Gastrocnemius medialis (tissue), 4 donors: ENCODE measurements around the gene DRC3.

Experiments
- CTCF ChIP-seq, 5 experiments: fragments of 450-650 bp in 3 of 5; fragments of 200-600 bp in 2 of 5; sonication (generic) in 2 of 5; IDR thresholded peaks in 4 of 5; conservative IDR thresholded peaks in 1 of 5; 1 replicate in 4 of 5; 2 replicates in 1 of 5; pipeline ENCODE4 v1.5.1; 2016 to 2019; ENCODE audit warnings: antibody characterized with exemption in 5 of 5, mild to moderate bottlenecking in 3 of 5, moderate library complexity in 3 of 5
- POLR2A ChIP-seq, 2 donors: fragments of 450-650 bp; IDR thresholded peaks; one replicate each; pipeline ENCODE4 v1.6.1; 2017; ENCODE audit warnings: antibody characterized with exemption in 2 of 2, mild to moderate bottlenecking in 2 of 2, moderate library complexity in 2 of 2

GRCh38 chr17:17989618-17990017 lies 17.0 kb downstream of the DRC3 start:
- no peak for TF ChIP-seq CTCF (IDR thresholded peaks at IDR 0.05 in 4 of 5, conservative IDR thresholded peaks at IDR 0.05 in 1 of 5)
- no peak for TF ChIP-seq POLR2A (IDR thresholded peaks at IDR 0.05)
